Left forelimb (tissue), 1 donor: ENCODE measurements around the gene CCDC144A.
"Not testable (repeated sequence)": the region's sequence is repeated elsewhere in the genome, so short reads cannot be mapped to it uniquely, and the experiment has no call there.

Experiments used
- DNase-seq: peaks from one replicate; pipeline ENCODE4 v3.0.0-alpha.2; 2018; ENCODE audit warnings: low spot score

CCDC144A gene

DNA sequence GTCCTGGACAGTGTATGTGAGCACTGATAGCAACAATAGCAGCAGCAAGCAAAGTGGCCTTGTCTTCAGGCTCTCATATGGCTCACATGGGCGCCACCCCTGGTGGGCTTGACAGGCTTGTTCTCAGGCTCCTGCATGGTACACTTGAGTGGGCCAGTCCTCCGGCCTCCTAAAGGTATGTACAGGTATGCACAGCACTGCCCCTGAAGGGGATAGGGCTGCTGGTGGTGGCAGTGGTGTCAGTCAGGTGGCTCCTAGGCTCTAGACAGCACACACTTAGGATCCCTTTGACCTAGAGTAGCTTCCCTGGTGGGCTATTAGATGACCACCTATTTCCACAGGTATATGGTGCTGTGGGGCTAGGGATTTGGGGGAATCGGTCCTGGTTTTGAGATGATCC, 67.5 kb downstream of the CCDC144A start:
- DNase-seq = not testable (repeated sequence)

DNA sequence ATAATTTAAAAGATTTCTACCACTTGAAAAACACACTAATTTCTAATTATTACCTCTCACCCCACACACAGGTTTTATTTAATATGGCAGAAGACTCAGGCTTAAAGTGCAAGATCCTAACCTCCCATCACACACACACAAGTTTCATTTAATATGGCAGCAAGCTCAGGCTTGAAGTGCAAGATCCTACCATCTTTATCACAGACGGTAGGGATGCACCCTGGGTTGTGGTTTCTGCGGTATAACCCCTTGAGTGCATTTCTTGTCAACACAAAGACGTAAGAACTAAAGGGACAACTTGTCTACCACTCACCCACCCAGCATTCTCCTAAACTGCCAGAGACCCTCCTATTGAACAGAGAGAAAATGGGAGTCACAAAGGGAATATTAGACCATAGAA, 68.1 kb downstream of the CCDC144A start:
- not testable (repeated sequence) for DNase-seq

DNA sequence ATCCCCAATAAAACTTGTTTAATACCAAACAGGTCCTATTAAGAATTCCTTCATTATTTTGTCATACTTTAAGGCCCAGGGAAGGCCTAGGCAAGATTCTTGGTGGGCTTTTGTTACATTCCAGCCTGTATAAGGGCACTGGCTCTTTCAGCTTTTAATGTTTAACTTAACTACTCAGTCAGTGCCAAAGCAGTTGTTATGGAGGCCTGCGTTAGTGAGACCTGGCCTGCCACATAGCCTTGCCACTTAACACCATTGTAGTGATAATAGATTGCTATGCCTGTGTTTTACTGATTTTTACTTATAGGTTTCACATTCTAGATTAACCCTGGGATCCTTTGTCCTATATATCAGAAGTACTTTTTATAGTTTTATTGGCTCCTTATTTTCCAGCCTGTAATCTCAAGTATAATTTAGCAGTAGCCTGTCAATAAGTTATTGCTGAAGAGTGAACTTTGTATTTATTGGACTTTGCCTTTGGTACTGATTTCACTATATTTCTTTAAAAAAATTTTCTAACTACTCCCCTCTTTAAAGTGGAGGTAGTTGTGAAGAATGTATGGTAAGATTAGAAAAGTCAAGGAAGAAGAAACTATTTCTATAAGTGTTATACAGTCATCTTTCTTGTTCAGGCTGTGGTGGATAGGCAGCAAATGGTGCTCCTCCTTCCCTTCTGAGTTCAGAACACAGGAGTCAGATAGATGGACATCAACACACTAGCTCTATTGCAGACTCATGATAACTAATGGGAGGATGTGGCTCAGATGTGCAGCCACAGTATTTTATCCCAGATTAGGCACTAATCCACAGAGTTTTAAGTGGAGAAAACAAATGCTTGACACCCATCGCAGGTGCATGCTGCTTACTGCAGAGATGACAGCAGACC, 78.5 kb downstream of the CCDC144A start:
- DNase-seq = not testable (repeated sequence)

DNA sequence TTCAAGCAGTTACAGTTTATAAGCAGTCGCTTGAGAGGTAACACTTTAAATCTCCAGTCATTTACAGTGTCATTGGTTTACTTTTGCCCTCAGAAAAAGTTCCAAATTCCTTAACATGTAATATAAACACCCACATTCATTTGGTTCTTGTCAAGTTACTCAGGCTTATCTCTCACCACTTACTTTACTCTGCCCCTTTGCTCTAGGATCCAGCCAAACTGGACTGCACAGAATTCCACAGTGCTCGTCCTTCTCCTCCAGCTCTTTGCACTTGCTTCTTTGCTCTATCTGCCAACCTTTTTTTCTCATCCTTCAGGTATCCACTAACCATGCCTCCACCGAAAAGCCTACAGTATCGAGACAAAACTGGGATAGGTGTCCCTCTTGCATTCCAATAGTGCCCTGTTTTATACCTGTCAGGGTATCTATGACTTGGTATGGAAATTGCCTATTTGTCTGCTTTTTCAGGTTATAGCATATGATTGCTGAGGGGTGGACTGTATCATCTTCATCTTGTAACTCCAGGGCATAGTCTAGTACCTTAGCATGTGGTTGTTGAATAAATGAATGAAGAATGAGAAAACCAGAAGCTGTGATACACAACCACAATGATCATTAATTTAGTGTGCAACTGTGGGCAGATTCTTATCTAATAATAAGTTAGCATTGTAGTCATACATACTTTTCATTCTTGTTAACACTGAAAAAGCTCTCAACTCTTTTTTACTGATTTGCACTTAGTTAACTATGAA, 82.5 kb downstream of the CCDC144A start:
- DNase-seq = not testable (repeated sequence)

DNA sequence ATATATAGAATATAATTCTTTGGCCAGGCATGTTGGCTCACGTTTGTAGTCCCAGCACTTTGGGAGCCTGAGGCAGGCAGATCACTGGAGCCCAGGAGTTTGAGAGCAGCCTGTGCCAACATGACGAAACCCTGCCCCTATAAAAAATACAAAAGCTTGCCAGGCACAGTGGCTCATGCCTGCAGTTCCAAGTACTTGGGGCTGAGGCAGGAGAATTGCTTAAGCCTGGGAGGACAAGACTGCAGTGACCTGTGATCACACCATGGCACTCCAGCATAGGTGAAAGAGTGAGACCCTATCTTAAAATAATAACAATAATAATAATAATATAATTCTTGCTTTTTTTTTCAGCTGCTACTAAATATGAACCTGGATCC, 83.1 kb downstream of the CCDC144A start:
- DNase-seq = not testable (repeated sequence)

DNA sequence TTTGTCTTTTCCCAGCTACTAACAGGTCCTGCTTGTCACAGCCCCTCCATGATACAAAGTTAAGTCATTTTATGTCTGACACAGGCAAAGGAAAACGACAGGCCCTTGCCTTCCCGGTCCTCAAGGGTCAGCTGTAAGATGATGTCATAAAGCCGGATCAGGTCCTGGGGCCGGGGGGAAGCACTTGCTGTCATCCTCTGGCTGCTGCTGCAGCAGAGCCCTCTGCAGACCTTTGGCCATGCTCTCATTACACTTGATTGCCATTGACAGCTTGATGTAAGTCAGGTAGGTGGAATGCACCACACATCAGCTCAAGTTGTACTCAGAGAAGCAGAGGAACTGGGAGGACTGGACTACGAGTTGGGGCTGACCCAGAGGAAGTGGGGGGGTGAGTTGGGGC, 97.8 kb downstream of the CCDC144A start:
- DNase-seq = not testable (repeated sequence)

DNA sequence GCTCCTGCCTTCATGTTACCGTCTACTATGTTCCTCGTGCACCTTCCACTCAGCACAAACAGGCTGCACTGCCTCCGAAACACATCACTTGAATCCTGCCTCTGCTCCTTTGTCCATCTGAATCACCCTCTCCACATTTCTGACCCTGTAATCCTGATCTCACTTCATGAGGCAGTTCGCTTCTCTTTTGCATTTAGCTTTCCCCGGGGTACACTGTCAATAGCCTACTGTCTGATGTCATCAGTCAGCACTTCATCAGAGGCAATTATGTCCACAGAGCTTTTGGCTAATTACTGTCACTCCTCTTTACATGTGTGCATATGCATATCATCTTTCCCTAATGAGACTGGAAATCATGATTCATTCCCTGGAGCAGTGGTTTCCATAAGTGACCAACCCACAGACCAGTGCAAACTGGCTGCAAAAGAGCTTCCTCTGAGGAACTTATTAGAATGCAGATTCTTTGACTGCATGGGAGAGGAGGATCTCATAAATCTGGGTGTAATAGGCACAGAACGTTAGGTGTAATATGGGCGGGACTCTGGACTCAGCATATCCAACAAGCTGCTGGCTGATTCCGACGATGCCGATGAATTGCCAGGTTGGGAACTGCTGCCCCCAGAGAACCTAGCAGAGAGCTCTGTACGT, 99.0 kb downstream of the CCDC144A start:
- DNase-seq = not testable (repeated sequence)

DNA sequence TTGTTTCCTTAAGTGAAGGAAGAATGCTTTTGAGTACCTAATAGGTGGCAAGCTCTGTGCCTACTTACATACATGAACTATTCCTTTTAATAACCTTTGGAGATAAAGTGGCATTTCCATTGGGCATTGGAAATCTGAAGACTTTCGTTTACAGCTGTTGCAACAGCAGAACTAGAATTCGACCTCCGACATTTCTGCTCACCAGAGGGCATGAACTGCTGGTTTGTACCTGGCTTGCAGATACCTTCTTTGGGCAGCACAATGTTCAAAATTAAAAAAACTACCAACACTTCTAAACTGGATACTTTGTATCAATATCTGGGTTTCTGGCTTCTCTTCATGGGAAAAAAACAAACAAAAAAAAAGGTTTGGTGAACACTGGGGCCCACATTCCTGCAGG, 99.6 kb downstream of the CCDC144A start:
- not testable (repeated sequence) for DNase-seq

DNA sequence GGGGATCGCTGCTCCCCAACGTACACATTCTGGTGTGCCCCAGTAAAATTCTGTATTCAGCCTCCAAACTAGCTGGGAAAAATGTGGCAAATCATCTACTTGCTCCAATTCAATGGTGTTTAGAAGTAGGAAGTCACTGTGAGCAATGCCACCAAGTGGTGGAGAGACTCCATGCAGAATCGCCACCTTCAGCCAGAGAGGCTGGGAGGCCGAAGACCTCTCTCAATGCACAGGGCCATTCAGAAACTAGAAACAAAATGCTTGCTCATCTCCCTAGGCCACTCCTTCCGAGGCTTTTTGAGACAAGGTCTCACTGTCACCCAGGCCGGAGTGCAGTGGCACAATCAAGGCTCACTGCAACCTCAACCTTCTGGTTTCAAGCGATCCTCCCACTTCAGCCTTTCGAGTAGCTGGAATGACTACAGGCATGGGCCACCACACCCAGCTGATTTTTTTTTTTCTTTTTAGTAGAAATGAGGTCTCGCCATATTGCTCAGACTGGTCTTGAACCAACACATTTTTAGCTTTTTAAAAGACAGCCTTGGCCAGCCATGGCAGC, 100.4 kb downstream of the CCDC144A start:
- DNase-seq = not testable (repeated sequence)

DNA sequence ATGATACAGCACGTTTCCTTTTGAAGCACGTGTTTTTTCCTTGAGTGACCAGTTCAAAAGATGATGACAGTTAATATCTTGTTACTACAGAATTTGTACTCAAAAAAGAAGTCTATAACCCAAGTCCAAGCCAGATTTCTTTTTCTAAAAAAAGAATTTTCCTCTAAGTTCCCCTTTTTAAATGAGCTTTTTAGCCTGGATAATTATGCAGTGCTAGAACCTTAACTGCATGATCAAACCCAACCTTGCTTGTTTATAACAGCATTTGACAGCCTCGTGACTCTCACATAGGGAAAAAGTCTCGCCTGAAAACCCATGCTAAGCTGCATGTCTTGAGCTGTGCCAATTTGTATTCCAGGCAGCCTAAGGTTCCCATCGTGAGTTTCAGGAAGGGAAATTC, 104.2 kb downstream of the CCDC144A start:
- not testable (repeated sequence) for DNase-seq

DNA sequence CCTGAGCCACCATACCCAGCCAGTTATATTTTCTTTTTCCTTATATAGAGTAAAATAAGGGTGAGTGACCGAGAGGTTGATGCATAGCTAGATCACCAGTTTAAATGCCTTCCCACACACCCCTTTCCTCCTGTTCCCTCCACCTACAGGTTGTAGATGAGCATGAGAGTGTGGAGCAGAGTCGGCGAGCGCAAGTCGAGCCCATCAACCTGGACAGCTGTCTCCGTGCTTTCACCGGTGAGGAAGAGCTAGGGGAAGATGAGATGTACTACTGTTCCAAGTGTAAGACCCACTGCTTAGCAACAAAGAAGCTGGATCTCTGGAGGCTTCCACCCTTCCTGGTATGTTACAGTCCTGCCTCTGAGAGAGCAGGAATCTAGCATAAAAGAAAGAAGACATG, 105.9 kb downstream of the CCDC144A start:
- not testable (repeated sequence) for DNase-seq

DNA sequence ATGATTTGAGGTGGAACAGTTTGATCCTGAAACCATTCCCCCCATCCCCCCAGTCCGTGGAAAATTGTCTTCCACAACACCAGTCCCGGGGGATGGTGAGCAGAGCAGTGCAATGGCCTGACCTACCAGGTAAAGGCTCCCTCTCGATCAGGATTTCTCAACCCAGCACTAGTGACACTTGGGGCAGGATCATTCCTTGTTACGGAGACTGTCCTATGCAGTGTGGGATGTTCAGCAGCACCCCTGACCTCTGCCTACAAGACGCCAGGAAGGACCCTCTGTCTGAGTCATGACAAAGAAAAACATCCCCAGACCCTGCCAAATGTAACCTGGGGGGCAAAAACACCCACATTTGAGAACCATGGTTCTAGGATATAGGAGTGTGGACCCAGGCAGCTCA, 114.8 kb downstream of the CCDC144A start:
- not testable (repeated sequence) for DNase-seq

DNA sequence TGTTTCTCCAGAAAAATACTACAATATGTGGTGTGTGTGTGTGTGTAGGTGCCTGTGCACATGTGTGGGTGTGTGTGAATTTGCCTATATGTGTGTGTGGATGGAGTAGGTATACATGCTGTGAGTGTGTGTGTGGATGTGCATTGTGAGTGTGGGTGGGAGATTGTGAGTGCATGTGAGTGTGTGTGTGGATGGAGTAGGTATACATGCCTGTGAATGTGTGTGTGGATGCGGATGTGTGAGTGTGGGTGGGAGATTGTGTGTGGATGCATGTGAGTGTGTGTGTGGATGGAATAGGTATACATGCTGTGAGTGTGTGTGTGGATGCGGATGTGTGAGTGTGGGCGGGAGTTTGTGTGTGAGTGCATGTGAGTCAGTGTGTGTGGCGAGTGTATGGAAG, 116.6 kb downstream of the CCDC144A start:
- not testable (repeated sequence) for DNase-seq

DNA sequence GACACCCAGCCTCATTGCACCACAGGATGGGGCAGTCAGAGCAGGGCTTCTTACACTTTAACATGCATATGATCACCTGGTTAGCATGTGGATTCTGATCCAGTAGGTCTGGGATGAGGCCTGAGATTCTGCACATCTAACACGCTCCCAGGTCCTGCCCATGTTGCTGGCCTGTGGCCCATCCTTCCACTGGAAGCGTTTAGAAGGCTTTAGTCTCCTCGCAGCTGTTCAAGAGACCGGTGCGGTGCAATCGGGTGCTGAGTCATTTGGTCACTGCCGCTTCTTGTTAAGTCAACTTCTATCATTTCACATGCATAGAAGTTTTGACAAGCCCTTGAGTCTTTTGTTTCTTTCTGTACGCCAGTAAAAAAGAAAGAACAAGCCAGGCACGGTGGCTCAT, 117.6 kb downstream of the CCDC144A start:
- DNase-seq = not testable (repeated sequence)

DNA sequence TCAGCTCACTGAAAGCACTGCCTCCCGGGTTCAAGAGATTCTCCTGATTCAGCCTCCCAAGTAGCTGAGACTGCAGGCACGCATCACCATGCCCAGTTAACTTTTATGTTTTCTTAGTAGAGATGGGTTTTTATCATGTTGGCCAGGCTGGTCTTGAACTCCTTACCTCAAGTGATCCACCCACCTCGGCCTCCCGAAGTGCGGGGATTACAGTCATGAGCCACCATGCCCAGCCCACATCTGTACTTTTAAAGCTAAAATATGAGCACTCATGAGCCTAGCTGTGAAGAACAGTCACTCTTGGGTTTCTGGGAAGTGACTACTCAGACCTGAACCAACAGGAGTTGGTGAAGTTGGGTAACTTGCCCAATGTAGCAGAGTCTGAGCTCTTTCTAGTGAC, 120.2 kb downstream of the CCDC144A start:
- not testable (repeated sequence) for DNase-seq

DNA sequence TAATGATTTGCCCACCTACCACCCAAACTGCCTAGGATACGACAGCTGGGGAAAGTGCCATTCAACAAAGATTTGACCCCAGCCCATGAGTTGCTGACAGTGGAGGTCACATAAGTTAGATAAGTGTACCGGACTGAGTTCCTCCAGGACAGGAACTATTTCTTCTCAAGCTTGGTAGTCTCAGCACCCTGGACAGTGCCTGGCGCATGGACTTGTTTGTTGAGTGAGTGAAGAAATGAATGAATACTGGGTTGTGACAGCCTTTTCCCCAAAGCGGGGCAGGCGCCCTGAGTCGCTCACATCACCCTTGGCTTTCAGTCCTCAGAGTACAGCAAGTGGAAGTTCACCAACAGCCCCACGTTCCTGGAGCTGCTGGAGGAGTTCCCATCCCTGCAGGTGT, 122.1 kb downstream of the CCDC144A start:
- DNase-seq = not testable (repeated sequence)

DNA sequence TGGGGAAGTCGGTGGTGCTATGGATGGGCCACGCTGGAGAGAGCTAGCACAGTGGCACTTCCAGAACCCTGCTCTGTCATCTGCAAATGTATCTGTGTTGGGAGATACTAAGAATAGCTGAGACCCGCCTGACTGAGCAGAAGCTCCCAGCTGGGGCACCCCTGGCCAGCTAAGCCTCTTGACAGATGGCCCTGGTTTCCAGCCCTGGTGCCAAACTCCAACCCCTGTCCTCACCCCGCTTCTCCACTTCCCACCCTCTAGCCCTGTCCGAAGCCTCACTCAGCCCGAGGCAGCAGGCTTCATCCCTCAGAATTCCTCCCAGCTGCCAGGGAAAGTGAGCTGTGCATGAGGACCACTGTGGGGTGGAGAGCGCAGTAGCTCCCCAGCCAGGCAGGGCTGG, 124.4 kb downstream of the CCDC144A start:
- DNase-seq = no peak

DNA sequence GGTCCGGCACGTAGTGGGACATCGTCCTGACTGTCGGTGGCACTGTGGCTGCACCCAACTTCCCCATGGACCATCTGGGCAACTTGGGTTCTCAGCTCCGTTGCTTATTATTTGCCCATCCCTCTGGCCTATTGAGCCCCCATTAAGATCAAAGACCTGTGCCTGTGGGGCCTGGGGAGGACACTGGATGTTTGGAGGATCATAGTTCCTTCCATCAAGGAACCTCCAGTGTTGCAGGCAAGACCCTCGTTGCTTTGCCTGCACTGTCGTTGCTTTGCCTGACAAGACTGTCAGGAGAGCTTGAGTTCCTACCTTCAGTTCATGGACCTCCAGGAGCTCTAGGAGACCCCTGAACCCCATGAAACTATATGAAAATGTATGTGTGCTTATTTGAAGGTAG, 127.2 kb downstream of the CCDC144A start:
- DNase-seq = no peak

DNA sequence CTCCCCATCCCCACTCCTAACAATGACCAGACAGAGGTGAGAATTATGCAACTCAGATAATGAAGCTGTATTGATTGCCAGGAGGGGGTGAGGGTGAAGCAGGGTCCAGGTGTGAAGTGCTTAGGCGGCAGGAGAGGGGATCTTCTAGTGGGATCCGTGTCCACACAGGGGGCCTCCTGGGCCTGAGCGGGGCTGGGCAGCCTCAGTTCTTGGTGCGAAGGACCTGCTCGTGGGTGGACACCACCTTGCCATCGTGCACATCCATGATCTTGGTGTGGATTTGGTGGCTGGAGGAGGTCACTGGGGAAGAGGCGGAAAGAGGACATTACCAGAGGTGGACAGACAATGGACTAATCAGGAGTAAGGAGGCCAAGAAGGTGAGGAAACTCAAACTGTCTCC, 127.9 kb downstream of the CCDC144A start:
- not testable (repeated sequence) for DNase-seq

DNA sequence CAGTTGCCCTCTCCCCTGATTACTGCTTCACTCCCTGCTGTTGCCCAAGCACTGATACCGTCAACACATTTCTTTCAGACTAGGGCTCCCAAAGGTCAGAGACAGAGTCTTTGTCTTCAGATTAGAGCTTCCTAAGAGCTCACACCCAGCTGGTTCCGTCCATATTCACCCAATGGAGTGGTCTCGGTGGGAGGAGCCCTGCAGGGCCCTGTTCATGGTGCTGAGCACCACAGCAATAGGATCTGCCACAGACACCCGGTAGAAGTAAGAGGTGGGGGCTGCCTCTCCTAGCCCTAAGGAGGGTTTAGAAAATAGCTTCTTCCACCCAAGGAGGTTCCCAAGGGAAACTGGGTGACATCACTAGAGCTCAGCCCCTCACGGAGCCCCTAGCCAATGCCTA, 128.3 kb downstream of the CCDC144A start:
- DNase-seq = no peak

DNA sequence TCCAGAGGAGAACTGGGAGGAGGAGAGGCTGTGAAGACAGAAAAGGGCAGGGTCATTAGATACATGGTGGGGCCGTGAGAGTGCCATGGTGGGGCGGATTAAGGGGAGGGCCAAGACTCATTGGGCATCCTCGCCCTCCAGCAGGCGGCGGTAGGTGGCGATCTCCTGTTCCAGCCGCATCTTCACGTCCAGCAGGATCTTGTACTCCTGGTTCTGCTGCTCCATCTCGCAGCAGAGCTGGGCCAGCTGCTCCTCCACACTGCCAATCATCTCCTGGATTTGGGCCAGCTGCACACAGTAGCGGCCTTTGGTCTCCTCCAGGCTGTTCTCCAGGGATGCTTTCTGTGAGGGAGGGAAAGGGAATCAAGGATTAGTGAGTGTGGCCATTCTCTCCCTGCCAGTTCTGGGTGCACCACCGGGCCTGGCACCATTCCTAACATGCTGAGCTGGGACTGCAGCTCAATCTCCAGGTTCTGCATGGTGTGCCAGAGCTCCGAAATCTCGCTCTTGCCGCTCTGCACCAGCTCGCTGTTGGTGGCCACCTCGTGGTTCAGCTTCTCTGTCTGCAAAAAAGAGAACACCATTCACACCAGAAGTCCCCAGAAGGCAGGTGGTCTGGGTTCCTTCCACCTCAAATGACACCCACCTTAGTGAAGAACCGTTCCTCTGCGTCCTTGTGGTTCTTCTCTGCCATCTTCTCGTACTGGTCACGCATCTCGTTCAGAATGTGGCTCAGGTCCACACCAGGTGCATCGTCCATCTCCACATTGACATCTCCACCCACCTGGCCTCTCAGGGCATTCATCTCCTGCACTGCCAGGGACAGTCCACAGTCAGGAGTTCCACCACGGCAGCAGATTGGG, 129.0 kb downstream of the CCDC144A start:
- DNase-seq = no peak
